H1 (cell line): ENCODE results near the gene FOXP4. TPM values are rescaled to one million over a fixed set of nuclear protein-coding genes. Genes with fewer than 3 reads are reported as not detected.

Experiments
- CTCF ChIA-PET: fragments of 300-600 bp; sonication (Branson Sonifier 250); formaldehyde crosslinking; loops from one replicate; lab custom pipeline; 2021; ENCODE audit not compliant: partially characterized antibody; lab: Charles Lee
- POLR2A ChIA-PET: fragments of 300-600 bp; sonication (Branson Sonifier 250); formaldehyde crosslinking; loops from one replicate; lab custom pipeline; 2021; ENCODE audit warnings: inconsistent platforms; ENCODE audit not compliant: partially characterized antibody; lab: Charles Lee
- DNase-seq, 2 experiments: peaks; one replicate each; pipeline versions ENCODE4 v3.0.0 to v3.0.0-alpha.2; 2010 to 2022; ENCODE audit warnings: low spot score in 2 of 2, low read depth in 1 of 2, mixed read lengths in 1 of 2
- FAIRE-seq: peaks from 2 replicates; lab custom pipeline; 2011; peaks lifted over from hg19 to GRCh38; lab: Jason Lieb, UNC
- H2AFZ ChIP-seq: 2 replicates; pipeline ENCODE4 v1.8.1; 2012; ENCODE audit warnings: low read length, inconsistent platforms
- H2AK5ac ChIP-seq: 2 replicates; pipeline ENCODE4 v1.6.1; 2013; ENCODE audit warnings: low read depth, low read length
- H2BK120ac ChIP-seq: replicated peaks from 2 replicates; pipeline ENCODE3; 2013; ENCODE audit warnings: low read depth, low read length, inconsistent platforms
- H2BK12ac ChIP-seq: 2 replicates; pipeline ENCODE4 v1.6.1; 2013; ENCODE audit warnings: low read depth, low read length
- H2BK15ac ChIP-seq: 2 replicates; pipeline ENCODE4 v1.6.1; 2013; ENCODE audit warnings: low read length
- H2BK20ac ChIP-seq: 2 replicates; pipeline ENCODE4 v1.6.1; 2013; ENCODE audit warnings: low read length
- H2BK5ac ChIP-seq: 2 replicates; pipeline ENCODE4 v1.6.1; 2013; ENCODE audit warnings: low read depth, low read length
- H3K14ac ChIP-seq: 2 replicates; pipeline ENCODE4 v1.6.1; 2013; ENCODE audit warnings: inconsistent platforms; ENCODE audit not compliant: insufficient read length
- H3K18ac ChIP-seq: 2 replicates; pipeline ENCODE4 v1.6.1; 2013; ENCODE audit warnings: low read length; ENCODE audit errors: extremely low read depth
- H3K23ac ChIP-seq: 2 replicates; pipeline ENCODE4 v1.6.1; 2013; ENCODE audit warnings: inconsistent platforms; ENCODE audit not compliant: insufficient read length
- H3K23me2 ChIP-seq: 2 replicates; pipeline ENCODE4 v1.6.1; 2013; ENCODE audit warnings: low read depth, low read length
- H3K27ac ChIP-seq: 2 replicates; pipeline ENCODE4 v1.6.1; 2011; ENCODE audit warnings: low read depth, low read length, inconsistent platforms
- H3K27me3 ChIP-seq, 4 experiments: replicated peaks in 1 of 4; 1 replicate in 1 of 4; 2 replicates in 3 of 4; pipeline versions ENCODE4 v1.6.1 to v1.8.1; 2011 to 2013; ENCODE audit warnings: low read length in 3 of 4, mild to moderate bottlenecking in 3 of 4, inconsistent platforms in 2 of 4, mixed read lengths in 2 of 4, moderate library complexity in 1 of 4; ENCODE audit not compliant: control insufficient read depth in 3 of 4, insufficient read depth in 3 of 4; ENCODE audit errors: extremely low read depth in 1 of 4
- H3K36me3 ChIP-seq, 4 experiments: 2 replicates each; pipeline versions ENCODE4 v1.6.1 to v1.8.1; 2011 to 2013; ENCODE audit warnings: mild to moderate bottlenecking in 4 of 4, low read length in 3 of 4, moderate library complexity in 2 of 4, control low read depth in 1 of 4, inconsistent platforms in 1 of 4; ENCODE audit not compliant: insufficient read depth in 4 of 4, control insufficient read depth in 2 of 4
- H3K4ac ChIP-seq: replicated peaks from 2 replicates; pipeline ENCODE3; 2013; ENCODE audit warnings: low read length, low read depth, mixed read lengths, inconsistent platforms; ENCODE audit not compliant: insufficient read length
- H3K4me1 ChIP-seq, 4 experiments: replicated peaks in 1 of 4; 1 replicate in 1 of 4; 2 replicates in 3 of 4; pipeline versions ENCODE4 v1.6.1 to v1.8.1; 2011 to 2013; ENCODE audit warnings: low read length in 3 of 4, inconsistent platforms in 2 of 4, mixed read lengths in 1 of 4; ENCODE audit not compliant: insufficient read depth in 4 of 4, control insufficient read depth in 3 of 4
- H3K4me2 ChIP-seq, 2 experiments: 2 replicates each; pipeline versions ENCODE4 v1.6.1 to v1.8.1; 2011 to 2013; ENCODE audit warnings: low read depth in 2 of 2, low read length in 2 of 2, control low read depth in 1 of 2, inconsistent platforms in 1 of 2, mild to moderate bottlenecking in 1 of 2; ENCODE audit not compliant: insufficient read depth in 1 of 2
- H3K4me3 ChIP-seq, 4 experiments: fragments of 200-600, 300-600 bp in 1 of 4; sonication (generic), shearing (Covaris generic), sonication (Bioruptor Twin) in 1 of 4; 2 replicates each; pipeline versions ENCODE4 v1.5.1 to v1.8.1; 2011 to 2016; ENCODE audit warnings: low read length in 4 of 4, low read depth in 3 of 4, control low read depth in 2 of 4, inconsistent platforms in 2 of 4, mild to moderate bottlenecking in 2 of 4, mixed read lengths in 1 of 4, moderate library complexity in 1 of 4; ENCODE audit not compliant: insufficient read depth in 2 of 4; ENCODE audit errors: extremely low read depth in 1 of 4
- H3K56ac ChIP-seq: replicated peaks from 2 replicates; pipeline ENCODE3; 2013; ENCODE audit warnings: low read depth, mild to moderate bottlenecking, mixed read lengths, low read length, inconsistent platforms; ENCODE audit not compliant: insufficient read length
- H3K79me1 ChIP-seq: 2 replicates; pipeline ENCODE4 v1.6.1; 2013; ENCODE audit warnings: low read depth, low read length, control low read depth
- H3K79me2 ChIP-seq, 2 experiments: 2 replicates each; pipeline versions ENCODE4 v1.6.1 to v1.8.1; 2012 to 2013; ENCODE audit warnings: low read length in 2 of 2, mild to moderate bottlenecking in 2 of 2, inconsistent platforms in 1 of 2; ENCODE audit not compliant: insufficient read depth in 2 of 2, control insufficient read depth in 1 of 2
- H3K9ac ChIP-seq, 4 experiments: replicated peaks in 1 of 4; 1 replicate in 1 of 4; 2 replicates in 3 of 4; pipeline versions ENCODE4 v1.6.1 to v1.8.1; 2011 to 2013; ENCODE audit warnings: low read depth in 3 of 4, low read length in 3 of 4, control low read depth in 2 of 4, mild to moderate bottlenecking in 2 of 4, moderate library complexity in 2 of 4, inconsistent platforms in 1 of 4; ENCODE audit errors: extremely low read depth in 1 of 4
- H3K9me3 ChIP-seq, 2 experiments: 2 replicates each; pipeline versions ENCODE4 v1.6.1 to v1.8.1; 2012 to 2013; ENCODE audit warnings: mild to moderate bottlenecking in 2 of 2, moderate library complexity in 2 of 2, control low read depth in 1 of 2, inconsistent platforms in 1 of 2, low read depth in 1 of 2, low read length in 1 of 2, mixed read lengths in 1 of 2; ENCODE audit not compliant: insufficient read depth in 2 of 2
- H4K20me1 ChIP-seq, 2 experiments: replicated peaks in 1 of 2; 2 replicates each; pipeline versions ENCODE3 to v1.8.1; 2011 to 2013; ENCODE audit warnings: inconsistent platforms in 2 of 2, low read length in 2 of 2, mild to moderate bottlenecking in 1 of 2; ENCODE audit not compliant: insufficient read depth in 2 of 2, control insufficient read depth in 1 of 2
- H4K5ac ChIP-seq: 2 replicates; pipeline ENCODE4 v1.6.1; 2013; ENCODE audit warnings: low read length, low read depth, mixed read lengths, inconsistent platforms; ENCODE audit not compliant: insufficient read length
- H4K8ac ChIP-seq: 2 replicates; pipeline ENCODE4 v1.8.0; 2013; ENCODE audit warnings: mild to moderate bottlenecking, moderate library complexity, low read length, inconsistent platforms; ENCODE audit not compliant: insufficient read depth; ENCODE audit errors: extremely low read depth
- H4K91ac ChIP-seq: replicated peaks from 2 replicates; pipeline ENCODE3; 2013; ENCODE audit warnings: low read length, mixed read lengths, inconsistent platforms; ENCODE audit not compliant: insufficient read length
- BRCA1 ChIP-seq: IDR thresholded peaks from 2 replicates; pipeline ENCODE4 v1.6.1; 2012; ENCODE audit warnings: low read depth, low read length, improper control_type of control experiment
- RAD21 ChIP-seq, 2 experiments: IDR thresholded peaks in 1 of 2; conservative IDR thresholded peaks in 1 of 2; 2 replicates each; pipeline ENCODE4 v1.6.1; 2011; ENCODE audit warnings: low read depth in 2 of 2, low read length in 2 of 2, improper control_type of control experiment in 1 of 2, inconsistent platforms in 1 of 2, mild to moderate bottlenecking in 1 of 2, moderate library complexity in 1 of 2
- TAF7 ChIP-seq: optimal IDR thresholded peaks from 2 replicates; pipeline ENCODE3; 2011; ENCODE audit warnings: low read depth, mild to moderate bottlenecking, inconsistent platforms, low read length, moderate library complexity, borderline replicate concordance
- WGBS, 2 experiments: shearing (Covaris generic) in 1 of 2; methylation state at CpG; one replicate each; pipeline versions ENCODE4 v1.1.6 to v1.1.7; 2013 to 2015; ENCODE audit warnings: low lambda C conversion rate in 2 of 2, mixed read lengths in 2 of 2, inconsistent platforms in 1 of 2, low coverage in 1 of 2, missing lambda C conversion rate in 1 of 2; ENCODE audit not compliant: insufficient replicate concordance in 2 of 2, insufficient coverage in 1 of 2, insufficient read length in 1 of 2; ENCODE audit errors: extremely low coverage in 1 of 2, missing lambda C conversion rate in 1 of 2; 5-methylcytosine and 5-hydroxymethylcytosine counted together
- polyA plus RNA-seq, 7 experiments: library from polyadenylated mRNA; depleted of rRNA in 3 of 7; stranded (reverse) in 5 of 7; unstranded in 2 of 7; fragments of >200 nt in 5 of 7; fragments of 200-250 nt in 2 of 7; gene quantifications; 1 replicate in 5 of 7; 2 replicates in 1 of 7; 4 replicates in 1 of 7; pipeline versions ENCODE4 v1.2.1 to v1.2.3, GENCODE V29; 2011 to 2013; ENCODE audit warnings: missing spikeins in 2 of 7, mixed read lengths in 2 of 7
- total RNA-seq: library from RNA; stranded (reverse); fragmentation: NEBNext Ultra II Directional; extraction: Animal tissue kit (Norgen Biotek cat#: 25700); gene quantifications from 2 replicates; pipeline ENCODE4 v1.2.1, GENCODE V29; 2021
- TF ChIP-seq, protein P1 (sequence below): IDR thresholded peaks from 2 replicates; pipeline ENCODE4 v1.6.1; 2012; ENCODE audit warnings: inconsistent platforms

Gene FOXP4
- total and polyA plus RNA-seq, 2 of the 8 experiments (the other 6 are each of a cell fraction or from before 2014, with no cell fraction given) = 4.8 to 13.3 TPM

DNA sequence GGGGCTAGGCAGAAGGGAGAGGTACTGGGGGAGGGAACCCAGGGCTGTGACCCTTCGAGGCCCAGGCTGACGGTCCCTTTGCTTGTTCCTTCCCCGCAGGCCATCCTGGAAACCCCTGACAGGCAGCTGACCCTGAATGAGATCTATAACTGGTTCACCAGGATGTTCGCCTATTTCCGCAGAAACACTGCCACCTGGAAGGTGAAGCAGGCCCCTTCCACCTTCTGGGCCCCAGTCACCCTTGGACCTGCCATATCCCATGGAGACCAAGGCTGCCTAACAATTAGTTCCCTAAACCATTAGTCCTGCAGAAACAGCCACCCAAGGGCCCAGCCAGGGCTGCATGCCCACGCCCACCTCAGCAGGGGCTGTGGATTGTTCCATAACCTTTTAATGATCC, 44.9 kb downstream of the FOXP4 start:
- CTCF ChIA-PET = interaction anchor here (0.6 to 27.7 kb wide), 29 partner anchors 9 to 393 kb away, joined by 3 to 361 read pairs (median 5); no protein-coding TSS in a partner anchor
- TF ChIP-seq BRCA1 = no peak
- no peak for TF ChIP-seq TAF7
- TF ChIP-seq, protein P1, sequence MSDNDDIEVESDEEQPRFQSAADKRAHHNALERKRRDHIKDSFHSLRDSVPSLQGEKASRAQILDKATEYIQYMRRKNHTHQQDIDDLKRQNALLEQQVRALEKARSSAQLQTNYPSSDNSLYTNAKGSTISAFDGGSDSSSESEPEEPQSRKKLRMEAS = no peak
- peak in 1 of 2 experiments; percentile 35; a peak in 2 of 4 replicates for TF ChIP-seq RAD21 (IDR thresholded peaks at IDR 0.05 in 1 of 2, conservative IDR thresholded peaks at IDR 0.05 in 1 of 2; ENCODE audit: low read depth in 2 of 2, low read length in 2 of 2)
- Histone ChIP-seq H3K4me2 (no peak overlapping the region), H3K36me3 (peaks cover 0 to 4% (median 2%) of the 10 kb centered on the region in 4 experiments; a peak in 3 of 8 replicates), H4K5ac (no peak overlapping the region), H3K18ac (no peak overlapping the region), H3K4me3 (no peak overlapping the region), H4K20me1 (no peaks in the 10 kb centered on the region), H3K14ac (no peak overlapping the region), H2AFZ (no peak overlapping the region), H3K23ac (no peak overlapping the region), H2BK5ac (no peak overlapping the region), H3K79me1 (no peaks in the 10 kb centered on the region), H4K8ac (no peak overlapping the region), H3K4me1 (peaks cover 3 to 16% (median 9%) of the 10 kb centered on the region in 4 experiments), H3K27ac (no peak overlapping the region), H2BK20ac (no peak overlapping the region), H4K91ac (no peak overlapping the region), H3K79me2 (no peaks in the 10 kb centered on the region), H2BK15ac (no peak overlapping the region; the same call in 1 of the 2 replicates), H3K9me3 (no peaks in the 10 kb centered on the region), H3K23me2 (no peaks in the 10 kb centered on the region), H3K27me3 (no peaks in the 10 kb centered on the region), H2AK5ac (no peak overlapping the region), H3K56ac (no peak overlapping the region), H3K4ac (no peak overlapping the region), H2BK120ac (no peak overlapping the region), H2BK12ac (no peak overlapping the region), H3K9ac (no peak overlapping the region)
- WGBS, 2 experiments = 81% methylated on average over 6 of the region's 6 CpGs; no CpG with 5 or more reads in 1 of the 2 experiments
- no peak for FAIRE-seq
- DNase-seq = no peak
- POLR2A ChIA-PET = no interaction called here
